SK-N-SH (cell line): ENCODE results near the gene PALM.

Experiments
- CHD2 ChIP-seq: fragments of 150-350 bp; IDR thresholded peaks from 2 replicates; pipeline ENCODE4 v1.6.1; 2018; ENCODE audit warnings: low read length; ENCODE audit not compliant: partially characterized antibody
- EP300 ChIP-seq, 2 experiments: IDR thresholded peaks; 2 replicates each; pipeline versions ENCODE4 v1.4.0 to v1.6.1; 2012; ENCODE audit warnings: borderline replicate concordance in 1 of 2, low read depth in 1 of 2, low read length in 1 of 2
- EZH2phosphoT487 ChIP-seq: fragments of 200-600 bp; sonication (generic); IDR thresholded peaks from 2 replicates; pipeline ENCODE4 v1.6.1; 2017; ENCODE audit warnings: low read depth, mixed run types, mild to moderate bottlenecking, antibody characterized with exemption, moderate library complexity, borderline replicate concordance
- FOXM1 ChIP-seq: IDR thresholded peaks from 2 replicates; pipeline ENCODE4 v1.4.0; 2012; ENCODE audit warnings: low read depth, mild to moderate bottlenecking
- GABPA ChIP-seq: IDR thresholded peaks from 2 replicates; pipeline ENCODE4 v1.4.0; 2012; ENCODE audit warnings: low read depth, mild to moderate bottlenecking
- POLR2AphosphoS5 ChIP-seq: IDR thresholded peaks from 2 replicates; pipeline ENCODE4 v1.6.1; 2012; ENCODE audit warnings: low read depth, low read length
- RAD21 ChIP-seq: IDR thresholded peaks from 2 replicates; pipeline ENCODE4 v1.6.1; 2012; ENCODE audit warnings: mild to moderate bottlenecking, low read length
- RFX5 ChIP-seq: IDR thresholded peaks from 2 replicates; pipeline ENCODE4 v1.6.1; 2012; ENCODE audit warnings: mild to moderate bottlenecking, improper control_type of control experiment, low read length
- TAF1 ChIP-seq: IDR thresholded peaks from 2 replicates; pipeline ENCODE4 v1.6.1; 2012; ENCODE audit warnings: low read depth, mild to moderate bottlenecking, low read length, moderate library complexity, borderline replicate concordance
- TEAD4 ChIP-seq: IDR thresholded peaks from 2 replicates; pipeline ENCODE4 v1.4.0; 2012; ENCODE audit warnings: mild to moderate bottlenecking, borderline replicate concordance; ENCODE audit not compliant: insufficient read depth
- TF ChIP-seq, protein P1 (sequence below): fragments of 200-600 bp; sonication (generic); IDR thresholded peaks from 2 replicates; pipeline ENCODE4 v1.6.1; 2017; ENCODE audit warnings: antibody characterized with exemption, mild to moderate bottlenecking, moderate library complexity
- TF ChIP-seq, protein P2 (sequence below): IDR thresholded peaks from 2 replicates; pipeline ENCODE4 v1.4.0; 2012; ENCODE audit warnings: low read depth
- TF ChIP-seq, protein P3 (sequence below): IDR thresholded peaks from 2 replicates; pipeline ENCODE4 v1.6.1; 2012; ENCODE audit warnings: mild to moderate bottlenecking, low read depth, low read length, moderate library complexity
- TF ChIP-seq, protein P4 (sequence below): fragments of 150-350 bp; IDR thresholded peaks from 2 replicates; pipeline ENCODE4 v1.6.1; 2017; ENCODE audit warnings: antibody characterized with exemption, low read length, low read depth, borderline replicate concordance

DNA sequence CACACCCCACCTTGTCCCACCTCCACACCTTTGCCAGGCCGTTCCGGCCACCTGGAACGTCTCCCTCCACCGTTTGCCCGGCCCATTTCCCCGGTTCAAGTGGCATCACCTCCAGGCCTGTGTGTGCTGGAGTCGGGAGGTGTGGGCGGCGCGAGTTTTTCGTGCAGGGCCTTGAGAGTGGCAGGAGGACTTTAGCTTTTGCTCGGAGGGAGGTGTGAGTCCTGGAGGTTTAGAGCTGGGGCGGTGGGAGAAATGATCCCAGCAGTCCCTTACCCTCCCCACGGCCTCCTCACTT, 4.3 kb upstream of the PALM start:
- TF ChIP-seq, protein P1, sequence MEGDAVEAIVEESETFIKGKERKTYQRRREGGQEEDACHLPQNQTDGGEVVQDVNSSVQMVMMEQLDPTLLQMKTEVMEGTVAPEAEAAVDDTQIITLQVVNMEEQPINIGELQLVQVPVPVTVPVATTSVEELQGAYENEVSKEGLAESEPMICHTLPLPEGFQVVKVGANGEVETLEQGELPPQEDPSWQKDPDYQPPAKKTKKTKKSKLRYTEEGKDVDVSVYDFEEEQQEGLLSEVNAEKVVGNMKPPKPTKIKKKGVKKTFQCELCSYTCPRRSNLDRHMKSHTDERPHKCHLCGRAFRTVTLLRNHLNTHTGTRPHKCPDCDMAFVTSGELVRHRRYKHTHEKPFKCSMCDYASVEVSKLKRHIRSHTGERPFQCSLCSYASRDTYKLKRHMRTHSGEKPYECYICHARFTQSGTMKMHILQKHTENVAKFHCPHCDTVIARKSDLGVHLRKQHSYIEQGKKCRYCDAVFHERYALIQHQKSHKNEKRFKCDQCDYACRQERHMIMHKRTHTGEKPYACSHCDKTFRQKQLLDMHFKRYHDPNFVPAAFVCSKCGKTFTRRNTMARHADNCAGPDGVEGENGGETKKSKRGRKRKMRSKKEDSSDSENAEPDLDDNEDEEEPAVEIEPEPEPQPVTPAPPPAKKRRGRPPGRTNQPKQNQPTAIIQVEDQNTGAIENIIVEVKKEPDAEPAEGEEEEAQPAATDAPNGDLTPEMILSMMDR: no peak
- TF ChIP-seq GABPA (no peak), POLR2AphosphoS5 (no peak), TEAD4 (no peak), EZH2phosphoT487 (no peak), CHD2 (no peak), EP300 (IDR thresholded peaks at IDR 0.05; ENCODE audit: borderline replicate concordance in 1 of 2, low read depth in 1 of 2, low read length in 1 of 2) (no peak), RAD21 (no peak), FOXM1 (no peak), RFX5 (no peak), TAF1 (no peak)
- TF ChIP-seq, protein P2, sequence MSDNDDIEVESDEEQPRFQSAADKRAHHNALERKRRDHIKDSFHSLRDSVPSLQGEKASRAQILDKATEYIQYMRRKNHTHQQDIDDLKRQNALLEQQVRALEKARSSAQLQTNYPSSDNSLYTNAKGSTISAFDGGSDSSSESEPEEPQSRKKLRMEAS: no peak
- TF ChIP-seq, protein P3, sequence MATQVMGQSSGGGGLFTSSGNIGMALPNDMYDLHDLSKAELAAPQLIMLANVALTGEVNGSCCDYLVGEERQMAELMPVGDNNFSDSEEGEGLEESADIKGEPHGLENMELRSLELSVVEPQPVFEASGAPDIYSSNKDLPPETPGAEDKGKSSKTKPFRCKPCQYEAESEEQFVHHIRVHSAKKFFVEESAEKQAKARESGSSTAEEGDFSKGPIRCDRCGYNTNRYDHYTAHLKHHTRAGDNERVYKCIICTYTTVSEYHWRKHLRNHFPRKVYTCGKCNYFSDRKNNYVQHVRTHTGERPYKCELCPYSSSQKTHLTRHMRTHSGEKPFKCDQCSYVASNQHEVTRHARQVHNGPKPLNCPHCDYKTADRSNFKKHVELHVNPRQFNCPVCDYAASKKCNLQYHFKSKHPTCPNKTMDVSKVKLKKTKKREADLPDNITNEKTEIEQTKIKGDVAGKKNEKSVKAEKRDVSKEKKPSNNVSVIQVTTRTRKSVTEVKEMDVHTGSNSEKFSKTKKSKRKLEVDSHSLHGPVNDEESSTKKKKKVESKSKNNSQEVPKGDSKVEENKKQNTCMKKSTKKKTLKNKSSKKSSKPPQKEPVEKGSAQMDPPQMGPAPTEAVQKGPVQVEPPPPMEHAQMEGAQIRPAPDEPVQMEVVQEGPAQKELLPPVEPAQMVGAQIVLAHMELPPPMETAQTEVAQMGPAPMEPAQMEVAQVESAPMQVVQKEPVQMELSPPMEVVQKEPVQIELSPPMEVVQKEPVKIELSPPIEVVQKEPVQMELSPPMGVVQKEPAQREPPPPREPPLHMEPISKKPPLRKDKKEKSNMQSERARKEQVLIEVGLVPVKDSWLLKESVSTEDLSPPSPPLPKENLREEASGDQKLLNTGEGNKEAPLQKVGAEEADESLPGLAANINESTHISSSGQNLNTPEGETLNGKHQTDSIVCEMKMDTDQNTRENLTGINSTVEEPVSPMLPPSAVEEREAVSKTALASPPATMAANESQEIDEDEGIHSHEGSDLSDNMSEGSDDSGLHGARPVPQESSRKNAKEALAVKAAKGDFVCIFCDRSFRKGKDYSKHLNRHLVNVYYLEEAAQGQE: no peak
- TF ChIP-seq, protein P4, sequence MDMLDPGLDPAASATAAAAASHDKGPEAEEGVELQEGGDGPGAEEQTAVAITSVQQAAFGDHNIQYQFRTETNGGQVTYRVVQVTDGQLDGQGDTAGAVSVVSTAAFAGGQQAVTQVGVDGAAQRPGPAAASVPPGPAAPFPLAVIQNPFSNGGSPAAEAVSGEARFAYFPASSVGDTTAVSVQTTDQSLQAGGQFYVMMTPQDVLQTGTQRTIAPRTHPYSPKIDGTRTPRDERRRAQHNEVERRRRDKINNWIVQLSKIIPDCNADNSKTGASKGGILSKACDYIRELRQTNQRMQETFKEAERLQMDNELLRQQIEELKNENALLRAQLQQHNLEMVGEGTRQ: no peak
